ENCODE results near the gene LRRC47. TPM values are rescaled to one million over a fixed set of nuclear protein-coding genes. Genes with fewer than 3 reads are reported as not detected.

Gene LRRC47
- total and polyA plus RNA-seq, 8 donors = 12.0 to 212 (median 27.1) TPM

GRCh38 chr1:3762873-3763228 lies 33.4 kb downstream of the LRRC47 start:
- TF ChIP-seq POLR2A (IDR thresholded peaks at IDR 0.05) (no peak), EP300 (IDR thresholded peaks at IDR 0.05) (no peak), CTCF (IDR thresholded peaks at IDR 0.05) (no peak), POLR2AphosphoS5 (IDR thresholded peaks at IDR 0.05) (no peak)
- no peak overlapping the region for H3K27ac ChIP-seq
- intact Hi-C loops (cut with DNase I; ENCODE audit: low total_unique reads) = no loop called here
- H3K27me3 ChIP-seq = peaks cover 0 to 61% (median 6%) of the 10 kb centered on the region in 3 donors
- DNase-seq = no peak
- WGBS, 5 donors = 73 to 80% (median 80%) methylated on average over 9 to 12 of the region's 12 CpGs
- H3K4me1 ChIP-seq = no peaks in the 10 kb centered on the region
- H3K4me3 ChIP-seq = no peak overlapping the region
- H3K36me3 ChIP-seq = no peaks in the 10 kb centered on the region
- peaks cover 0 to 7% (median 0%) of the 10 kb centered on the region in 4 donors for H3K9me3 ChIP-seq

- peaks cover 0 to 7% (median 0%) of the 10 kb centered on the region in 4 donors for H3K9me3 ChIP-seq
- no peak overlapping the region for H3K4me3 ChIP-seq
- WGBS, 5 donors = 74 to 80% (median 77%) methylated on average over 4 to 15 of the region's 15 CpGs
- DNase-seq = no peak
- peaks cover 0 to 56% (median 6%) of the 10 kb centered on the region in 3 donors for H3K27me3 ChIP-seq
- no peaks in the 10 kb centered on the region for H3K36me3 ChIP-seq
- intact Hi-C loops (cut with DNase I; ENCODE audit: low total_unique reads) = no loop called here
- H3K4me1 ChIP-seq = no peaks in the 10 kb centered on the region
- no peak overlapping the region for H3K27ac ChIP-seq
- TF ChIP-seq POLR2AphosphoS5 (IDR thresholded peaks at IDR 0.05) (no peak), EP300 (IDR thresholded peaks at IDR 0.05) (no peak), CTCF (IDR thresholded peaks at IDR 0.05) (no peak), POLR2A (IDR thresholded peaks at IDR 0.05) (no peak)
Observed at GRCh38 chr1:3762151-3762872, 34.0 kb downstream of the LRRC47 start.

GRCh38 chr1:3761296-3762010 lies 34.8 kb downstream of the LRRC47 start:
- no peak overlapping the region for H3K27ac ChIP-seq
- no peak for DNase-seq
- H3K36me3 ChIP-seq = no peaks in the 10 kb centered on the region
- no peaks in the 10 kb centered on the region for H3K4me1 ChIP-seq
- peaks cover 0 to 7% (median 0%) of the 10 kb centered on the region in 4 donors for H3K9me3 ChIP-seq
- intact Hi-C loops (cut with DNase I; ENCODE audit: low total_unique reads) = no loop called here
- peaks cover 0 to 56% (median 11%) of the 10 kb centered on the region in 3 donors for H3K27me3 ChIP-seq
- TF ChIP-seq POLR2AphosphoS5 (IDR thresholded peaks at IDR 0.05) = no peak
- TF ChIP-seq EP300 (IDR thresholded peaks at IDR 0.05) = no peak
- no peak for TF ChIP-seq POLR2A (IDR thresholded peaks at IDR 0.05)
- TF ChIP-seq CTCF (IDR thresholded peaks at IDR 0.05) = no peak
- WGBS, 5 donors = 78 to 85% (median 82%) methylated on average over 17 of the region's 17 CpGs
- no peak overlapping the region for H3K4me3 ChIP-seq

GRCh38 chr1:3759796-3760195 lies 36.5 kb downstream of the LRRC47 start:
- 64 to 68% (median 66%) methylated on average over 6 of the region's 6 CpGs for WGBS, 5 donors
- TF ChIP-seq CTCF (IDR thresholded peaks at IDR 0.05) (no peak), POLR2AphosphoS5 (IDR thresholded peaks at IDR 0.05) (no peak), POLR2A (IDR thresholded peaks at IDR 0.05) (no peak), EP300 (IDR thresholded peaks at IDR 0.05) (no peak)
- Histone ChIP-seq H3K4me3 (no peak overlapping the region), H3K9me3 (peaks cover 0 to 7% (median 0%) of the 10 kb centered on the region in 4 donors), H3K36me3 (no peaks in the 10 kb centered on the region), H3K27me3 (peaks cover 0 to 73% (median 22%) of the 10 kb centered on the region in 3 donors), H3K4me1 (no peaks in the 10 kb centered on the region), H3K27ac (no peak overlapping the region)
- no peak for DNase-seq
- intact Hi-C loops (cut with DNase I; ENCODE audit: low total_unique reads) = no loop called here

Measured in stomach (tissue), 9 donors.